ENCODE results near the gene OR2D3. TPM values are rescaled to one million over a fixed set of nuclear protein-coding genes. Genes with fewer than 3 reads are reported as not detected.

Gene OR2D3
- total and polyA plus RNA-seq, 9 of the 15 experiments (the other 6 are each of a cell fraction or from before 2014, with no cell fraction given), result 0.42 TPM; not detected in 8

DNA sequence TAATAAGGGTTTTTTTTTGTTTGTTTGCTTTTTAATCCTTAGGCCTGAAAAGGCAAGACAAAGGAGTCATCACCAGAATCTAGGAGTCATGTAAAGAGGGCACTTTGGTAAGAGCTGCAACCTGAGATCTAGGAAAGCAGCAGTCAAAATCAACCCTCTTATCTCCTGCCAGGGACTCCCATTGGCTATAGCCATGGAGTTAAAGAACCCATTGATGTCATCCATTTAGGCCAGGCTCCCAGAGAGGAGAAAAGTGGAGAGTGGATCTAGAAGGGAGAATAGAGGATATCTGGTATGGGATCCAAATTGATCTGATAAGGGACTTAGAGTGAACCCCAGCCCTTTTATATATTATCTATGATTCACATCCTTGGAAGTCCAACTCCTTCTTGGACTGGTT, 41.3 kb downstream of the OR2D3 start:
- intact Hi-C loops (cut with micrococcal nuclease), result no loop called here

GRCh38 chr11:6962673-6963072, 41.9 kb downstream of the OR2D3 start:
- Histone ChIP-seq H3K4me2 (ENCODE audit: insufficient read depth, low read length) (no peak overlapping the region), H3K9me3 (replicated peaks; ENCODE audit: control insufficient read depth, insufficient read depth, low read depth, low read length) (no peaks in the 10 kb centered on the region), H3K79me2 (ENCODE audit: control insufficient read depth, insufficient read depth, low read length) (no peaks in the 10 kb centered on the region), H2AFZ (ENCODE audit: low read depth, low read length) (no peak overlapping the region), H3K27me3 (ENCODE audit: control insufficient read depth in 2 of 2, insufficient read depth in 2 of 2, low read length in 2 of 2) (no peaks in the 10 kb centered on the region), H4K20me1 (replicated peaks; ENCODE audit: control insufficient read depth, insufficient read depth, low read length) (no peaks in the 10 kb centered on the region), H3K9ac (ENCODE audit: insufficient read depth in 1 of 2, low read depth in 2 of 2, low read length in 2 of 2) (no peak overlapping the region), H3K4me1 (replicated peaks in 1 of 2; ENCODE audit: control insufficient read depth in 2 of 2, insufficient read depth in 2 of 2, low read length in 2 of 2) (no peaks in the 10 kb centered on the region), H3K36me3 (ENCODE audit: control insufficient read depth, insufficient read depth, low read length) (peaks cover 19% of the 10 kb centered on the region; the same call in 2 of the 3 replicates), H3K27ac (ENCODE audit: extremely low read depth, low read depth, low read length) (no peak overlapping the region), H3K4me3 (no peak overlapping the region), H3K9me1 (ENCODE audit: control insufficient read depth, insufficient read depth, low read length) (no peaks in the 10 kb centered on the region)
- no TSS peak for BruUV-seq (replicated peaks)
- POLR2A ChIA-PET, result no interaction called here
- in situ Hi-C loops (cut with MboI), result no loop called here
- intact Hi-C loops (cut with micrococcal nuclease), result no loop called here
- CTCF ChIA-PET (ENCODE audit: low intra/inter-chr PET ratio), result no interaction called here
- ATAC-seq, result no peak
- no peak for DNase-seq (ENCODE audit: extremely low read depth in 1 of 4, low spot score in 3 of 4)
- FAIRE-seq, result no peak
- TF ChIP-seq ZNF197 (CRISPR knock-in tag; IDR thresholded peaks at IDR 0.05; ENCODE audit: low read depth), result no peak
- TF ChIP-seq CEBPG (CRISPR knock-in tag; IDR thresholded peaks at IDR 0.05), result no peak
- peak; percentile 23 to 75; a peak in 3 of 4 replicates for TF ChIP-seq CEBPG (tag; conservative IDR thresholded peaks at IDR 0.05 in 1 of 2, IDR thresholded peaks at IDR 0.05 in 1 of 2)
- WGBS (ENCODE audit: insufficient coverage, low coverage, missing lambda C conversion rate), result 29% methylated on average over 1 of the region's 1 CpG

More for the DNA sequence above, 41.3 kb downstream of the OR2D3 start:
- DNase-seq (ENCODE audit: extremely low read depth in 1 of 4, low spot score in 3 of 4) (peak in 3 of 4 experiments; percentile 10 to 18 (median 13)), ATAC-seq (peak; percentile 62; the same call in 2 of the 3 replicates), FAIRE-seq (no peak)
- ChIA-PET CTCF (ENCODE audit: low intra/inter-chr PET ratio) (no interaction called here), POLR2A (interaction anchor here (1.3 to 1.4 kb wide), 2 partner anchors 16 to 43 kb away, joined by 3 to 5 read pairs; no protein-coding TSS in a partner anchor)
- peaks cover 24% of the 10 kb centered on the region; the same call in 2 of the 3 replicates for H3K36me3 ChIP-seq (ENCODE audit: control insufficient read depth, insufficient read depth, low read length)
- H3K79me2 ChIP-seq (ENCODE audit: control insufficient read depth, insufficient read depth, low read length), result no peaks in the 10 kb centered on the region
- H3K9me1 ChIP-seq (ENCODE audit: control insufficient read depth, insufficient read depth, low read length), result no peaks in the 10 kb centered on the region
- no peak for TF ChIP-seq XRCC3 (IDR thresholded peaks at IDR 0.05)
- peak; percentile 96 for TF ChIP-seq ZNF766 (CRISPR knock-in tag; conservative IDR thresholded peaks at IDR 0.05)
- no peak for TF ChIP-seq ATF7 (IDR thresholded peaks at IDR 0.05)
- no peak for TF ChIP-seq MIER1 (IDR thresholded peaks at IDR 0.05; ENCODE audit: low read depth)
- no peak for TF ChIP-seq TEAD2 (tag; IDR thresholded peaks at IDR 0.05)
- no peak overlapping the region for H3K4me2 ChIP-seq (ENCODE audit: insufficient read depth, low read length)
- no peaks in the 10 kb centered on the region for H4K20me1 ChIP-seq (replicated peaks; ENCODE audit: control insufficient read depth, insufficient read depth, low read length)
- no peaks in the 10 kb centered on the region for H3K27me3 ChIP-seq (ENCODE audit: control insufficient read depth in 2 of 2, insufficient read depth in 2 of 2, low read length in 2 of 2)
- no peak overlapping the region for H3K9ac ChIP-seq (ENCODE audit: insufficient read depth in 1 of 2, low read depth in 2 of 2, low read length in 2 of 2)
- H2AFZ ChIP-seq (ENCODE audit: low read depth, low read length), result no peak overlapping the region
- H3K9me3 ChIP-seq (replicated peaks; ENCODE audit: control insufficient read depth, insufficient read depth, low read depth, low read length), result no peaks in the 10 kb centered on the region
- no peak overlapping the region for H3K27ac ChIP-seq (ENCODE audit: extremely low read depth, low read depth, low read length)
- H3K4me1 ChIP-seq (replicated peaks in 1 of 2; ENCODE audit: control insufficient read depth in 2 of 2, insufficient read depth in 2 of 2, low read length in 2 of 2), result no peaks in the 10 kb centered on the region
- no TSS peak for BruUV-seq (replicated peaks)
- in situ Hi-C loops (cut with MboI), result no loop called here
- H3K4me3 ChIP-seq, result no peak overlapping the region
